ENCODE data around the gene OBP2A.
"Not testable (repeated sequence)": the region's sequence is repeated elsewhere in the genome, so short reads cannot be mapped to it uniquely, and the experiment has no call there.

OBP2A gene

GRCh38 chr9:135508211-135508820, 37.6 kb upstream of the OBP2A start:
- no peak for TF ChIP-seq NFRKB (IDR thresholded peaks at IDR 0.05)
- no peak for TF ChIP-seq LEF1 (IDR thresholded peaks at IDR 0.05; ENCODE audit: borderline replicate concordance)
- TF ChIP-seq FOXM1 (IDR thresholded peaks at IDR 0.05; ENCODE audit: borderline replicate concordance): no peak
- TF ChIP-seq ZNF384 (IDR thresholded peaks at IDR 0.05): no peak
- DNase-seq (ENCODE audit: extremely low spot score): no peak
- ChIA-PET POLR2A (no interaction called here), CTCF (no interaction called here)

GRCh38 chr9:135509458-135509857, 36.5 kb upstream of the OBP2A start:
- no peak for TF ChIP-seq LEF1 (IDR thresholded peaks at IDR 0.05; ENCODE audit: borderline replicate concordance)
- no peak for TF ChIP-seq CTBP1 (IDR thresholded peaks at IDR 0.05; ENCODE audit: borderline replicate concordance)
- no peak for TF ChIP-seq PKNOX1 (IDR thresholded peaks at IDR 0.05)
- TF ChIP-seq BHLHE40 (IDR thresholded peaks at IDR 0.05; ENCODE audit: borderline replicate concordance): no peak
- no peak for TF ChIP-seq NFRKB (IDR thresholded peaks at IDR 0.05)
- no peak for TF ChIP-seq FOXM1 (IDR thresholded peaks at IDR 0.05; ENCODE audit: borderline replicate concordance)
- no peak for TF ChIP-seq TARDBP (IDR thresholded peaks at IDR 0.05)
- no peak for TF ChIP-seq FOXA1 (IDR thresholded peaks at IDR 0.05)
- no peak for TF ChIP-seq ZNF384 (IDR thresholded peaks at IDR 0.05)
- no peak for TF ChIP-seq L3MBTL2 (conservative IDR thresholded peaks at IDR 0.05)
- TF ChIP-seq HDGF (IDR thresholded peaks at IDR 0.05; ENCODE audit: borderline replicate concordance): no peak
- POLR2A ChIA-PET: no interaction called here
- CTCF ChIA-PET: no interaction called here
- DNase-seq (ENCODE audit: extremely low spot score): no peak

GRCh38 chr9:135512241-135512603, 33.7 kb upstream of the OBP2A start:
- POLR2A ChIA-PET: no interaction called here
- CTCF ChIA-PET: no interaction called here
- no peak for DNase-seq (ENCODE audit: extremely low spot score)
- TF ChIP-seq NFRKB (IDR thresholded peaks at IDR 0.05) (no peak), LEF1 (IDR thresholded peaks at IDR 0.05; ENCODE audit: borderline replicate concordance) (no peak), SP1 (IDR thresholded peaks at IDR 0.05) (no peak), PKNOX1 (IDR thresholded peaks at IDR 0.05) (no peak), BHLHE40 (IDR thresholded peaks at IDR 0.05; ENCODE audit: borderline replicate concordance) (no peak), ELF4 (IDR thresholded peaks at IDR 0.05) (no peak), CTBP1 (IDR thresholded peaks at IDR 0.05; ENCODE audit: borderline replicate concordance) (no peak), TARDBP (IDR thresholded peaks at IDR 0.05) (no peak)

- POLR2A ChIA-PET: no interaction called here
- CTCF ChIA-PET: no interaction called here
- DNase-seq (ENCODE audit: extremely low spot score): no peak
- no peak for TF ChIP-seq ZNF384 (IDR thresholded peaks at IDR 0.05)
- no peak for TF ChIP-seq ARNT (IDR thresholded peaks at IDR 0.05)
- no peak for TF ChIP-seq L3MBTL2 (conservative IDR thresholded peaks at IDR 0.05)
- TF ChIP-seq LEF1 (IDR thresholded peaks at IDR 0.05; ENCODE audit: borderline replicate concordance): no peak
- no peak for TF ChIP-seq FOXA1 (IDR thresholded peaks at IDR 0.05)
- TF ChIP-seq ELF4 (IDR thresholded peaks at IDR 0.05): no peak
- TF ChIP-seq FOXM1 (IDR thresholded peaks at IDR 0.05; ENCODE audit: borderline replicate concordance): no peak
- TF ChIP-seq NFRKB (IDR thresholded peaks at IDR 0.05): no peak
- TF ChIP-seq SP1 (IDR thresholded peaks at IDR 0.05): no peak
- TF ChIP-seq FOXK2 (IDR thresholded peaks at IDR 0.05): no peak
- TF ChIP-seq TARDBP (IDR thresholded peaks at IDR 0.05): no peak
- no peak for TF ChIP-seq BHLHE40 (IDR thresholded peaks at IDR 0.05; ENCODE audit: borderline replicate concordance)
- TF ChIP-seq CTBP1 (IDR thresholded peaks at IDR 0.05; ENCODE audit: borderline replicate concordance): no peak
- TF ChIP-seq SUZ12 (IDR thresholded peaks at IDR 0.05): no peak
- TF ChIP-seq HDGF (IDR thresholded peaks at IDR 0.05; ENCODE audit: borderline replicate concordance): no peak
- TF ChIP-seq PKNOX1 (IDR thresholded peaks at IDR 0.05): no peak
Observed at GRCh38 chr9:135512904-135513303, 33.0 kb upstream of the OBP2A start.

- CTCF ChIA-PET: no interaction called here
Observed at GRCh38 chr9:135513351-135513846, 32.5 kb upstream of the OBP2A start.

GRCh38 chr9:135513906-135514305, 32.0 kb upstream of the OBP2A start:
- POLR2A ChIA-PET; CTCF ChIA-PET; DNase-seq (ENCODE audit: extremely low spot score): not testable (repeated sequence)

More at GRCh38 chr9:135513351-135513846, 32.5 kb upstream of the OBP2A start:
- POLR2A ChIA-PET: no interaction called here
- DNase-seq (ENCODE audit: extremely low spot score): no peak
- TF ChIP-seq LEF1 (IDR thresholded peaks at IDR 0.05; ENCODE audit: borderline replicate concordance) (no peak), ELF4 (IDR thresholded peaks at IDR 0.05) (no peak), PKNOX1 (IDR thresholded peaks at IDR 0.05) (no peak), ARNT (IDR thresholded peaks at IDR 0.05) (no peak), BHLHE40 (IDR thresholded peaks at IDR 0.05; ENCODE audit: borderline replicate concordance) (no peak), L3MBTL2 (conservative IDR thresholded peaks at IDR 0.05) (no peak)

All from HEK293T (cell line).